ENCODE measurements around the gene GPD1. TPM values are rescaled to one million over a fixed set of nuclear protein-coding genes. Genes with fewer than 3 reads are reported as not detected.

GPD1 gene
- total and polyA plus RNA-seq, 9 of the 15 experiments (the other 6 are each of a cell fraction or from before 2014, with no cell fraction given), result 0.13 to 1.00 (median 0.55) TPM

- TF ChIP-seq, protein P1, sequence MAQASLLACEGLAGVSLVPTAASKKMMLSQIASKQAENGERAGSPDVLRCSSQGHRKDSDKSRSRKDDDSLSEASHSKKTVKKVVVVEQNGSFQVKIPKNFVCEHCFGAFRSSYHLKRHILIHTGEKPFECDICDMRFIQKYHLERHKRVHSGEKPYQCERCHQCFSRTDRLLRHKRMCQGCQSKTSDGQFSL (CRISPR knock-in tag; IDR thresholded peaks at IDR 0.05), result no peak
- TF ChIP-seq, protein P1 (tag; IDR thresholded peaks at IDR 0.05), result peak in 1 of 2 experiments; percentile 76; a peak in 1 of 4 replicates
- TF ChIP-seq TEAD1 (CRISPR knock-in tag; IDR thresholded peaks at IDR 0.05) (peak in 1 of 2 experiments; percentile 26; a peak in 1 of 4 replicates), ZNF507 (tag; conservative IDR thresholded peaks at IDR 0.05) (no peak), SMAD3 (CRISPR knock-in tag; conservative IDR thresholded peaks at IDR 0.05) (no peak), SNIP1 (IDR thresholded peaks at IDR 0.05; ENCODE audit: low read depth) (peak; percentile 94), HCFC1 (IDR thresholded peaks at IDR 0.05; ENCODE audit: low read depth, low read length) (peak; percentile 79), ZNF239 (CRISPR knock-in tag; IDR thresholded peaks at IDR 0.05) (no peak), RBFOX2 (IDR thresholded peaks at IDR 0.05; ENCODE audit: low read depth, low read length) (peak; percentile 79), KLF13 (tag; IDR thresholded peaks at IDR 0.05; ENCODE audit: borderline replicate concordance, low read depth) (0 out of 2 replicates have a peak, but pooled peaks have one; percentile 26), ETV5 (CRISPR knock-in tag; IDR thresholded peaks at IDR 0.05; ENCODE audit: low read depth) (peak; percentile 51; the same call in 1 of the 2 replicates), MYC (IDR thresholded peaks at IDR 0.05; ENCODE audit: low read depth, low read length) (peak; percentile 80), MYC (CRISPR knock-in tag; IDR thresholded peaks at IDR 0.05; ENCODE audit: borderline replicate concordance, low read depth) (no peak), BRF1 (IDR thresholded peaks at IDR 0.05; ENCODE audit: borderline replicate concordance, extremely low read depth, insufficient read length) (no peak), TCF7L2 (IDR thresholded peaks at IDR 0.05; ENCODE audit: low read depth, low read length) (no peak), ZNF354B (CRISPR knock-in tag; IDR thresholded peaks at IDR 0.05) (no peak), POU5F1 (IDR thresholded peaks at IDR 0.05; ENCODE audit: borderline replicate concordance, low read depth, low read length, partially characterized antibody) (no peak)
- TF ChIP-seq, protein P2, sequence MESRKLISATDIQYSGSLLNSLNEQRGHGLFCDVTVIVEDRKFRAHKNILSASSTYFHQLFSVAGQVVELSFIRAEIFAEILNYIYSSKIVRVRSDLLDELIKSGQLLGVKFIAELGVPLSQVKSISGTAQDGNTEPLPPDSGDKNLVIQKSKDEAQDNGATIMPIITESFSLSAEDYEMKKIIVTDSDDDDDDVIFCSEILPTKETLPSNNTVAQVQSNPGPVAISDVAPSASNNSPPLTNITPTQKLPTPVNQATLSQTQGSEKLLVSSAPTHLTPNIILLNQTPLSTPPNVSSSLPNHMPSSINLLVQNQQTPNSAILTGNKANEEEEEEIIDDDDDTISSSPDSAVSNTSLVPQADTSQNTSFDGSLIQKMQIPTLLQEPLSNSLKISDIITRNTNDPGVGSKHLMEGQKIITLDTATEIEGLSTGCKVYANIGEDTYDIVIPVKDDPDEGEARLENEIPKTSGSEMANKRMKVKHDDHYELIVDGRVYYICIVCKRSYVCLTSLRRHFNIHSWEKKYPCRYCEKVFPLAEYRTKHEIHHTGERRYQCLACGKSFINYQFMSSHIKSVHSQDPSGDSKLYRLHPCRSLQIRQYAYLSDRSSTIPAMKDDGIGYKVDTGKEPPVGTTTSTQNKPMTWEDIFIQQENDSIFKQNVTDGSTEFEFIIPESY (CRISPR knock-in tag; IDR thresholded peaks at IDR 0.05), result peak; percentile 33; the same call in 1 of the 2 replicates
- TF ChIP-seq, protein P3, sequence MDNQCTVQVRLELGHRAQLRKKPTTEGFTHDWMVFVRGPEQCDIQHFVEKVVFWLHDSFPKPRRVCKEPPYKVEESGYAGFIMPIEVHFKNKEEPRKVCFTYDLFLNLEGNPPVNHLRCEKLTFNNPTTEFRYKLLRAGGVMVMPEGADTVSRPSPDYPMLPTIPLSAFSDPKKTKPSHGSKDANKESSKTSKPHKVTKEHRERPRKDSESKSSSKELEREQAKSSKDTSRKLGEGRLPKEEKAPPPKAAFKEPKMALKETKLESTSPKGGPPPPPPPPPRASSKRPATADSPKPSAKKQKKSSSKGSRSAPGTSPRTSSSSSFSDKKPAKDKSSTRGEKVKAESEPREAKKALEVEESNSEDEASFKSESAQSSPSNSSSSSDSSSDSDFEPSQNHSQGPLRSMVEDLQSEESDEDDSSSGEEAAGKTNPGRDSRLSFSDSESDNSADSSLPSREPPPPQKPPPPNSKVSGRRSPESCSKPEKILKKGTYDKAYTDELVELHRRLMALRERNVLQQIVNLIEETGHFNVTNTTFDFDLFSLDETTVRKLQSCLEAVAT (IDR thresholded peaks at IDR 0.05), result no peak
- TF ChIP-seq, protein P4, sequence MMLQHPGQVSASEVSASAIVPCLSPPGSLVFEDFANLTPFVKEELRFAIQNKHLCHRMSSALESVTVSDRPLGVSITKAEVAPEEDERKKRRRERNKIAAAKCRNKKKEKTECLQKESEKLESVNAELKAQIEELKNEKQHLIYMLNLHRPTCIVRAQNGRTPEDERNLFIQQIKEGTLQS (IDR thresholded peaks at IDR 0.05), result no peak
- TF ChIP-seq, protein P4 (CRISPR knock-in tag; conservative IDR thresholded peaks at IDR 0.05), result no peak
Measured at GRCh38 chr12:50084775-50085614, 18.8 kb upstream of the GPD1 start, which contains the start of gene SMARCD1 (continued).
